OCI-LY7 (cell line): ENCODE data around the gene PITPNB. TPM values are rescaled to one million over a fixed set of nuclear protein-coding genes. Genes with fewer than 3 reads are reported as not detected.

Experiments
- BruUV-seq: library from RNA; stranded (reverse); fragments of 400-500 nt; replicated peaks from 2 replicates; lab custom pipeline; 2021; lab: Mats Ljungman, UMichigan
- CTCF ChIA-PET: fragments of 300-600 bp; sonication (Branson Sonifier 250); formaldehyde crosslinking; loops from one replicate; lab custom pipeline; 2022; ENCODE audit warnings: antibody characterized with exemption; ENCODE audit not compliant: unreplicated experiment; lab: Charles Lee
- POLR2A ChIA-PET: fragments of 300-600 bp; sonication (Branson Sonifier 250); formaldehyde crosslinking; loops from one replicate; lab custom pipeline; 2022; ENCODE audit warnings: antibody characterized with exemption; lab: Charles Lee
- DNase-seq: peaks from one replicate; pipeline ENCODE4 v3.0.0-alpha.2; 2015; ENCODE audit warnings: low spot score
- H2AFZ ChIP-seq: fragments of 200-600 bp; sonication (generic), shearing (Covaris generic); 2 replicates; pipeline ENCODE4 v1.6.1; 2014; ENCODE audit warnings: mild to moderate bottlenecking, antibody characterized with exemption, low read length, moderate library complexity
- H3K27ac ChIP-seq: fragments of 200-600 bp; sonication (generic); 2 replicates; pipeline ENCODE4 v1.5.1; 2014; ENCODE audit warnings: mixed run types, low read depth, mild to moderate bottlenecking, moderate library complexity, low read length, inconsistent platforms; ENCODE audit not compliant: poor library complexity, severe bottlenecking
- H3K36me3 ChIP-seq: fragments of 200-600 bp; sonication (generic); 2 replicates; pipeline ENCODE4 v1.6.1; 2014; ENCODE audit warnings: mild to moderate bottlenecking, antibody characterized with exemption, low read length, moderate library complexity, mixed read lengths; ENCODE audit not compliant: insufficient read depth
- H3K4me1 ChIP-seq: fragments of 200-600 bp; sonication (generic); 2 replicates; pipeline ENCODE4 v1.5.1; 2014; ENCODE audit warnings: mild to moderate bottlenecking, low read length; ENCODE audit not compliant: insufficient read depth, poor library complexity, severe bottlenecking
- H3K4me2 ChIP-seq: fragments of 200-600 bp; sonication (generic); 2 replicates; pipeline ENCODE4 v1.6.1; 2014; ENCODE audit warnings: mild to moderate bottlenecking, low read length
- H3K4me3 ChIP-seq: fragments of 200-600 bp; sonication (generic); 2 replicates; pipeline ENCODE4 v1.5.1; 2014; ENCODE audit warnings: mild to moderate bottlenecking, low read depth, low read length; ENCODE audit not compliant: poor library complexity, severe bottlenecking
- H3K79me2 ChIP-seq: fragments of 200-600 bp; sonication (generic); 2 replicates; pipeline ENCODE4 v1.6.1; 2016; ENCODE audit warnings: low read depth, mild to moderate bottlenecking, low read length, moderate library complexity, mixed read lengths; ENCODE audit not compliant: insufficient read depth
- H3K9me2 ChIP-seq: fragments of 200-600 bp; sonication (generic); 2 replicates; pipeline ENCODE4 v1.6.1; 2016; ENCODE audit warnings: mild to moderate bottlenecking, low read length, mixed read lengths; ENCODE audit not compliant: insufficient read depth
- H3K9me3 ChIP-seq: fragments of 200-600 bp; sonication (generic); 2 replicates; pipeline ENCODE4 v1.6.1; 2014; ENCODE audit warnings: mild to moderate bottlenecking, mixed run types, low read length, mixed read lengths
- H4K20me1 ChIP-seq: fragments of 200-600 bp; sonication (generic); 2 replicates; pipeline ENCODE4 v1.6.1; 2014; ENCODE audit warnings: mild to moderate bottlenecking, antibody characterized with exemption, low read length, moderate library complexity, mixed read lengths; ENCODE audit not compliant: insufficient read depth
- EZH2phosphoT487 ChIP-seq: fragments of 200-600 bp; sonication (generic); IDR thresholded peaks from 2 replicates; pipeline ENCODE4 v1.6.1; 2018; ENCODE audit warnings: low read depth, borderline replicate concordance, mild to moderate bottlenecking, mixed run types, antibody characterized with exemption, low read length, moderate library complexity, mixed read lengths
- intact Hi-C: fragments of 100-400 bp; cut with micrococcal nuclease; formaldehyde crosslinking; loops from one replicate; pipeline ENCODE4 v1.10.0; 2022; ENCODE audit not compliant: unreplicated experiment
- total RNA-seq, 2 experiments: library from RNA; depleted of rRNA in 1 of 2; stranded (reverse); fragments of >200 nt in 1 of 2; shearing (Covaris generic) in 1 of 2; gene quantifications; 2 replicates each; pipeline ENCODE4 v1.2.3, GENCODE V29; 2014 to 2022
- TF ChIP-seq, protein P1 (sequence below): fragments of 200-600 bp; sonication (generic); conservative IDR thresholded peaks from 2 replicates; pipeline ENCODE4 v1.5.1; 2014; ENCODE audit warnings: mild to moderate bottlenecking, antibody characterized with exemption, low read length, moderate library complexity, mixed read lengths

PITPNB gene
- total RNA-seq, 2 experiments from 2014 or later = 21.8 to 97.4 TPM

DNA sequence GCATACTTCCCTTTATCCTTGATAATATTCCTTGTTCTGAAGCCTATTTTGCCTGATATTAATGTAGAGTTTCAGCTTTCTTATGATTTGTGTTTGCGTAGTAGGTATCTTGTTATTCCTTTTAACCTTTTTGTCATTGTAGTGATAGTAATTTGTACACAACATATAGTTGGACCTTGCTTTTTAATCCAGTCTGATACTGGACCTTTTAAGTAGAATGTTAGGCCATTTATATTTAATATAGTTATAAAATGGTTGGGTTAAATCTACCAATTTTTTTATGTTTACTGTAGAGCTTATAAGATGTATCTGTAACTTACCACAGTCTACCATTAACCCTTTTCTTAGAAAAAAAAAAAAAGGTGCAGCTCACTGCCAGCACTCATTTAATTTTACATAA lies 8.6 kb upstream of the PITPNB start:
- Histone ChIP-seq H3K4me2 (no peak overlapping the region), H4K20me1 (no peaks in the 10 kb centered on the region), H3K9me3 (peaks cover 10% of the 10 kb centered on the region; the same call in 1 of the 2 replicates), H3K36me3 (peaks cover 28% of the 10 kb centered on the region), H3K4me3 (no peak overlapping the region), H3K79me2 (peaks cover 9% of the 10 kb centered on the region; the same call in 1 of the 2 replicates), H3K4me1 (no peaks in the 10 kb centered on the region), H2AFZ (no peak overlapping the region), H3K27ac (no peak overlapping the region), H3K9me2 (0 out of 2 replicates have a peak, but pooled peaks cover 2% of the 10 kb centered on the region)
- ChIA-PET POLR2A (interaction anchor here (0.7 to 1.3 kb wide), 2 partner anchors 34 to 536 kb away, joined by 3 read pairs; no protein-coding TSS in a partner anchor), CTCF (interaction anchor here (0.8 kb wide), 1 partner anchor 9 kb away, joined by 4 read pairs; the partner anchor contains the start of gene PITPNB)
- intact Hi-C loops = no loop called here
- no peak for TF ChIP-seq EZH2phosphoT487
- TF ChIP-seq, protein P1, sequence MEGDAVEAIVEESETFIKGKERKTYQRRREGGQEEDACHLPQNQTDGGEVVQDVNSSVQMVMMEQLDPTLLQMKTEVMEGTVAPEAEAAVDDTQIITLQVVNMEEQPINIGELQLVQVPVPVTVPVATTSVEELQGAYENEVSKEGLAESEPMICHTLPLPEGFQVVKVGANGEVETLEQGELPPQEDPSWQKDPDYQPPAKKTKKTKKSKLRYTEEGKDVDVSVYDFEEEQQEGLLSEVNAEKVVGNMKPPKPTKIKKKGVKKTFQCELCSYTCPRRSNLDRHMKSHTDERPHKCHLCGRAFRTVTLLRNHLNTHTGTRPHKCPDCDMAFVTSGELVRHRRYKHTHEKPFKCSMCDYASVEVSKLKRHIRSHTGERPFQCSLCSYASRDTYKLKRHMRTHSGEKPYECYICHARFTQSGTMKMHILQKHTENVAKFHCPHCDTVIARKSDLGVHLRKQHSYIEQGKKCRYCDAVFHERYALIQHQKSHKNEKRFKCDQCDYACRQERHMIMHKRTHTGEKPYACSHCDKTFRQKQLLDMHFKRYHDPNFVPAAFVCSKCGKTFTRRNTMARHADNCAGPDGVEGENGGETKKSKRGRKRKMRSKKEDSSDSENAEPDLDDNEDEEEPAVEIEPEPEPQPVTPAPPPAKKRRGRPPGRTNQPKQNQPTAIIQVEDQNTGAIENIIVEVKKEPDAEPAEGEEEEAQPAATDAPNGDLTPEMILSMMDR = no peak
- no peak for DNase-seq
- BruUV-seq = no TSS peak

DNA sequence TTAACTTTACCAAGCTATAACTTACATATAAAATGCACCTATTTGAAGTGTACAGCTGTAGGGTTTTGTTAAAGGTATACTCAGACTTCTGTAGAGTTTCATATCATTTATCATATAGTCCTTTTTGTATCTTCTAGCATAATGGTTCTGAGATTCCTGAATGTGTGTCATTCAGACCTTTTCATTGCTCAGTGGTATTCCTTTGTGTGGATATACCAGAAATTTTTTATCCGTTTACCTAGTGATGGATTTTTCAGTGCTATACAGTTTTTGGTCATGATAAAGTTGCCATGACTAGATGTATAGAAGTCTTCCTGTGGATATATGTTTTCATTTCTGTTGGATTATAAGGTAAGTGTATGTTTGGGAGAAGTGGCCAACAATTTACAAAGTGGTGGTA lies 6.3 kb upstream of the PITPNB start:
- no peaks in the 10 kb centered on the region for H4K20me1 ChIP-seq
- H3K4me3 ChIP-seq = no peak overlapping the region
- CTCF ChIA-PET = no interaction called here
- no peak overlapping the region for H2AFZ ChIP-seq
- BruUV-seq = no TSS peak
- H3K9me2 ChIP-seq = no peaks in the 10 kb centered on the region
- no peak for DNase-seq
- no peak overlapping the region for H3K4me2 ChIP-seq
- H3K36me3 ChIP-seq = peaks cover 42% of the 10 kb centered on the region
- intact Hi-C loops = no loop called here
- H3K4me1 ChIP-seq = peaks cover 7% of the 10 kb centered on the region
- no peak overlapping the region for H3K27ac ChIP-seq
- TF ChIP-seq, protein P1 = no peak
- no peak for TF ChIP-seq EZH2phosphoT487
- H3K9me3 ChIP-seq = peaks cover 10% of the 10 kb centered on the region; the same call in 1 of the 2 replicates
- POLR2A ChIA-PET = interaction anchor here (1.0 kb wide), 1 partner anchor 33 kb away, joined by 3 read pairs; no protein-coding TSS in a partner anchor
- peaks cover 29% of the 10 kb centered on the region for H3K79me2 ChIP-seq
